Stimulated activated CD4-positive, alpha-beta T cell treated with anti-CD3 and anti-CD28 coated beads, Interleukin-1b, Interleukin-23, amount 100 ng/mL, for 48 hours (primary cell): ENCODE data around the gene LIMK2.

Source experiments
- DNase-seq: peaks from one replicate; pipeline ENCODE4 v3.0.0-alpha.2; 2020

The LIMK2 gene

DNA sequence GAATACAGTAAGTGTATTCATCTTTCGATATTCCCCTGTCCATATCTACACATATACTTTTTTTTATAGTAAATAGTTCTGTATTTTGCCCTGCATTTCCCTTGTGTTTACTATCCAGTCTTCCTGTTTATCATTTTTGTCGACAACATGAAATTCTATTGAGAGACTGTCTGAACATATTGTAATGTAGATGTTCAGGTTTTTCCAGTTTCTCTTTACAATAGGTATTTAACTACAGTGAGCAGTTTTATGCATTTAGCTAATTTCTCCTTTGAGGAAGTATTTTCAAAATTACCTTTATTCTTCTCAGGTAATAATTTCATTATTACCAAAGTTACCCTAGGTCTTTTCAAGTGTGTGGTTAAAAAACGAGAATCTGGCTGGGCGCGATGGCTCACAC is 63.5 kb downstream of the LIMK2 start:
- DNase-seq = no peak

DNA sequence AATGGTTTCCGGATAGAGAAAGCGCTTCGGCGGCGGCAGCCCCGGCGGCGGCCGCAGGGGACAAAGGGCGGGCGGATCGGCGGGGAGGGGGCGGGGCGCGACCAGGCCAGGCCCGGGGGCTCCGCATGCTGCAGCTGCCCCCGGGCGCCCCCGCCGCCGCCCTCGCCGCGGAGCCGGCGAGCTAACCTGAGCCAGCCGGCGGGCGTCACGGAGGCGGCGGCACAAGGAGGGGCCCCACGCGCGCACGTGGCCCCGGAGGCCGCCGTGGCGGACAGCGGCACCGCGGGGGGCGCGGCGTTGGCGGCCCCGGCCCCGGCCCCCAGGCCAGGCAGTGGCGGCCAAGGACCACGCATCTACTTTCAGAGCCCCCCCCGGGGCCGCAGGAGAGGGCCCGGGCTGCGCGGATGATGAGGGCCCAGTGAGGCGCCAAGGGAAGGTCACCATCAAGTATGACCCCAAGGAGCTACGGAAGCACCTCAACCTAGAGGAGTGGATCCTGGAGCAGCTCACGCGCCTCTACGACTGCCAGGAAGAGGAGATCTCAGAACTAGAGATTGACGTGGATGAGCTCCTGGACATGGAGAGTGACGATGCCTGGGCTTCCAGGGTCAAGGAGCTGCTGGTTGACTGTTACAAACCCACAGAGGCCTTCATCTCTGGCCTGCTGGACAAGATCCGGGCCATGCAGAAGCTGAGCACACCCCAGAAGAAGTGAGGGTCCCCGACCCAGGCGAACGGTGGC is 64.5 kb downstream of the LIMK2 start:
- DNase-seq = no peak

DNA sequence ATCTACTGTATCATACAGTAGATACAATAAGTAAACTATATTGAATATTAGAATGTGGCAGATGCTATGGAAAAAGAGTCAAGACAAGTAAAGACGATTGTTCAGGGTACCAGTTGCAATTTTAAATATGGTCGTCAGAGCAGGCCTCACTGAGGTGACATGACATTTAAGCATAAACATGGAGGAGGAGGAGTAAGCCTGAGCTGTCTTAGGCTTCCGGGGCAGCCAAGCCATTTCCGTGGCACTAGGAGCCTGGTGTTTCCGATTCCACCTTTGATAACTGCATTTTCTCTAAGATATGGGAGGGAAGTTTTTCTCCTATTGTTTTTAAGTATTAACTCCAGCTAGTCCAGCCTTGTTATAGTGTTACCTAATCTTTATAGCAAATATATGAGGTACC is 65.6 kb downstream of the LIMK2 start:
- DNase-seq = no peak

DNA sequence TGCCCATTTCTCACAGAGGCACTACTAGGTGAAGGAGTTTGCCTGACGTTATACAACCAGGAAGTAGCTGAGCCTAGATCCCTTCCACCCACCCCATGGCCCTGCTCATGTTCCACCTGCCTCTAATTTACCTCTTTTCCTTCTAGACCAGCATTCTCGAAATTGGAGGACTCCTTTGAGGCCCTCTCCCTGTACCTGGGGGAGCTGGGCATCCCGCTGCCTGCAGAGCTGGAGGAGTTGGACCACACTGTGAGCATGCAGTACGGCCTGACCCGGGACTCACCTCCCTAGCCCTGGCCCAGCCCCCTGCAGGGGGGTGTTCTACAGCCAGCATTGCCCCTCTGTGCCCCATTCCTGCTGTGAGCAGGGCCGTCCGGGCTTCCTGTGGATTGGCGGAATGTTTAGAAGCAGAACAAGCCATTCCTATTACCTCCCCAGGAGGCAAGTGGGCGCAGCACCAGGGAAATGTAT is 66.1 kb downstream of the LIMK2 start:
- DNase-seq = no peak

DNA sequence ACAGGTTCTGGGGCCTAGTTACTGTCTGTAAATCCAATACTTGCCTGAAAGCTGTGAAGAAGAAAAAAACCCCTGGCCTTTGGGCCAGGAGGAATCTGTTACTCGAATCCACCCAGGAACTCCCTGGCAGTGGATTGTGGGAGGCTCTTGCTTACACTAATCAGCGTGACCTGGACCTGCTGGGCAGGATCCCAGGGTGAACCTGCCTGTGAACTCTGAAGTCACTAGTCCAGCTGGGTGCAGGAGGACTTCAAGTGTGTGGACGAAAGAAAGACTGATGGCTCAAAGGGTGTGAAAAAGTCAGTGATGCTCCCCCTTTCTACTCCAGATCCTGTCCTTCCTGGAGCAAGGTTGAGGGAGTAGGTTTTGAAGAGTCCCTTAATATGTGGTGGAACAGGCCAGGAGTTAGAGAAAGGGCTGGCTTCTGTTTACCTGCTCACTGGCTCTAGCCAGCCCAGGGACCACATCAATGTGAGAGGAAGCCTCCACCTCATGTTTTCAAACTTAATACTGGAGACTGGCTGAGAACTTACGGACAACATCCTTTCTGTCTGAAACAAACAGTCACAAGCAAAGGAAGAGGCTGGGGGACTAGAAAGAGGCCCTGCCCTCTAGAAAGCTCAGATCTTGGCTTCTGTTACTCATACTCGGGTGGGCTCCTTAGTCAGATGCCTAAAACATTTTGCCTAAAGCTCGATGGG is 66.7 kb downstream of the LIMK2 start:
- no peak for DNase-seq

DNA sequence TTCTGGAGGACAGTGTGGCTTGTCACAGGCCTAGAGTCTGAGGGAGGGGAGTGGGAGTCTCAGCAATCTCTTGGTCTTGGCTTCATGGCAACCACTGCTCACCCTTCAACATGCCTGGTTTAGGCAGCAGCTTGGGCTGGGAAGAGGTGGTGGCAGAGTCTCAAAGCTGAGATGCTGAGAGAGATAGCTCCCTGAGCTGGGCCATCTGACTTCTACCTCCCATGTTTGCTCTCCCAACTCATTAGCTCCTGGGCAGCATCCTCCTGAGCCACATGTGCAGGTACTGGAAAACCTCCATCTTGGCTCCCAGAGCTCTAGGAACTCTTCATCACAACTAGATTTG is 67.2 kb downstream of the LIMK2 start:
- no peak for DNase-seq

DNA sequence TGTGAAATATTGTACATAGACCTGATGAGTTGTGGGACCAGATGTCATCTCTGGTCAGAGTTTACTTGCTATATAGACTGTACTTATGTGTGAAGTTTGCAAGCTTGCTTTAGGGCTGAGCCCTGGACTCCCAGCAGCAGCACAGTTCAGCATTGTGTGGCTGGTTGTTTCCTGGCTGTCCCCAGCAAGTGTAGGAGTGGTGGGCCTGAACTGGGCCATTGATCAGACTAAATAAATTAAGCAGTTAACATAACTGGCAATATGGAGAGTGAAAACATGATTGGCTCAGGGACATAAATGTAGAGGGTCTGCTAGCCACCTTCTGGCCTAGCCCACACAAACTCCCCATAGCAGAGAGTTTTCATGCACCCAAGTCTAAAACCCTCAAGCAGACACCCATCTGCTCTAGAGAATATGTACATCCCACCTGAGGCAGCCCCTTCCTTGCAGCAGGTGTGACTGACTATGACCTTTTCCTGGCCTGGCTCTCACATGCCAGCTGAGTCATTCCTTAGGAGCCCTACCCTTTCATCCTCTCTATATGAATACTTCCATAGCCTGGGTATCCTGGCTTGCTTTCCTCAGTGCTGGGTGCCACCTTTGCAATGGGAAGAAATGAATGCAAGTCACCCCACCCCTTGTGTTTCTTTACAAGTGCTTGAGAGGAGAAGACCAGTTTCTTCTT is 67.9 kb downstream of the LIMK2 start:
- DNase-seq = no peak

DNA sequence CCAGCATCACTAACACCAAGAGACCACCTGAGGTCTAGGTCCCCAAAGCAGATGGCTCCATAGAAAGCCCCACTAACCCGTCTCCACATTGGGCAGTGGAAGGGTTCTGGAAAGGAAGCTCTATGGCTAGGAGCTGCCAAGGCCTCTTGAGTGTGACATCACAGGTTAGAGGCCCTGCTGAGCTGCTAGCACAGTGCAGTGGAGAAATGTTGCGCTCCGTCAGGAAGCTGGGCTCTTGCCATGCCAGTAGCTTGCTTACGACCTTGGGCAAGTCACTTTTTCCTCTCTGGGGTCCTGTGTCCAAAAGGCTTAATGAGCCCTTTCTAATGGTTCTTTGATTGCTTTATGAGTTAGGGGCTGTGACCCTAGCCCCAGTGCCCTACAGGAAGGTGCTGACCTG is 69.6 kb downstream of the LIMK2 start:
- DNase-seq = no peak

DNA sequence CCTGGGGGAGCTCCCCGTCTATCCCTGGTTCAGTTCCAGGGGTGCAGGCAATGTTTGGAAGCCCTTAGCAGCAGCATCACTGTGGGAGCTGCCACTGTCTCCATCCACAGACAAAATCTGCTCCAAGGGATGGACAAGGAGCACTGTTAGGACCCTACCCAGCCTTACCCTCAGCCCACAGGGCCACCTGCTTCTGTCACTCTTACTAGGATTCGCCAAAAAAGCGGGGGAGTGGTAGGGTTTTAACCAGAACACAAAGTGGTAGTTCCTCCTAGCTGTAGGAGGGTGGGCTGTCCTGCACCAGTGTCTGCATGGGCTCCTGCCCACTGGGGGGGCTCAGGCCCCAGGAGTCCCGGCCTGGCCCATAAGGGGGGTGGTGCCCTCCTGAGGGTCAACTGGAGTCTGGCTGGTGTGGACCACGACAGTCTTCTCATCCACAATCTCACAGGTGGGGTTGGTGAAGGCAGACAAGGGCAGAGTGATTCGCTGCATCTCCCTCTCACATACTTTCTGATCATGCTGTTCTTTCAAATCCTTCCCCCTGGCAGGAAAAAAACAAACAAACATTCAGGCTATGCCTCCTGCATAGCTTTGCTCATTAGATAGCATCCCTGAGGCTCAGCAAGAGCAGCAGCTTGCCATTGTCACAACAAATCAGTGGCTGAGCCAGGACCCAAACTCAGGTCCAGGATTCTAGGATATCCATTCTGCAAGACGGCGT is 70.8 kb downstream of the LIMK2 start:
- no peak for DNase-seq

DNA sequence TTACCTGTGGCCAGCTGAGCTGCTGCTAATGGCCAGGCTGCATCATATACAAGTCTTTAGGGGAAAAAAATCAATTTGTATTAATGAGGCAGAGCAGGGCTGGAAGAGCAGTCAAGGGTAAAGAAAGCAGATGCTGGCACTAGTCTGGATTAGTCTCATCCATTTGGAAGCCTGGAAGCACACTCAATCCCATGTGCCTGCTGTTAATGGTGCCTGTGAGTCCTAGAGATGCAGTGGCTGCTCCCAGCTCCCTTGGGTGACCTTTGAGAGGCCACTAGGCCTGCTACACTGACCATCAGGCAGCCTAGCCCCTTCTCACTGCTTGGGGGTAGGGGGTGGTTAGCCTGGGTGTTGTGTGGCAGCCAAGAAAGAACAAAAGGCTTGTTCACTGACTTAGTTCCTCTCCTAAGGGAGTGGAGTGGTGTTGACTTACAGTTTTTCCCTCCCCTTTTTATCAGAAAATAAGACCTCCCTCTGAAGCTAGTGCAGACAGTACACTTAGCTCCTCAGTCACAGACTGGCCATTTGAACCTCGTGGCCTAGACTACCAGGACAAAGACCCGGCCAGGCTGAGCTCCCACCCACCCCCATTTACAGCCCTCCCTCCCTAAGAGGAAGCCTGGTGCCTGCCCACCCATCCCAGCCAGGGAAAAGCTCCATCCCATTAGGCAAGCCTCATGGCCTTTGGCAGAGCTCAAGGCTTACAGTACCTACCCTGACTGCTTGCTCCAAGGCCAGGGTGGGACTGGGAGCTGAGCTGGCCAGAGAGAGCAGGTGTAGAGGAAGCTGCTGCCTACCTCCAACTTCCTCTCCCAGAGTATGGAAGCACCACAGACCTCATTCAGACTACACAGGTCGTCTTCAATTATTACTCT is 72.4 kb downstream of the LIMK2 start:
- DNase-seq = no peak

DNA sequence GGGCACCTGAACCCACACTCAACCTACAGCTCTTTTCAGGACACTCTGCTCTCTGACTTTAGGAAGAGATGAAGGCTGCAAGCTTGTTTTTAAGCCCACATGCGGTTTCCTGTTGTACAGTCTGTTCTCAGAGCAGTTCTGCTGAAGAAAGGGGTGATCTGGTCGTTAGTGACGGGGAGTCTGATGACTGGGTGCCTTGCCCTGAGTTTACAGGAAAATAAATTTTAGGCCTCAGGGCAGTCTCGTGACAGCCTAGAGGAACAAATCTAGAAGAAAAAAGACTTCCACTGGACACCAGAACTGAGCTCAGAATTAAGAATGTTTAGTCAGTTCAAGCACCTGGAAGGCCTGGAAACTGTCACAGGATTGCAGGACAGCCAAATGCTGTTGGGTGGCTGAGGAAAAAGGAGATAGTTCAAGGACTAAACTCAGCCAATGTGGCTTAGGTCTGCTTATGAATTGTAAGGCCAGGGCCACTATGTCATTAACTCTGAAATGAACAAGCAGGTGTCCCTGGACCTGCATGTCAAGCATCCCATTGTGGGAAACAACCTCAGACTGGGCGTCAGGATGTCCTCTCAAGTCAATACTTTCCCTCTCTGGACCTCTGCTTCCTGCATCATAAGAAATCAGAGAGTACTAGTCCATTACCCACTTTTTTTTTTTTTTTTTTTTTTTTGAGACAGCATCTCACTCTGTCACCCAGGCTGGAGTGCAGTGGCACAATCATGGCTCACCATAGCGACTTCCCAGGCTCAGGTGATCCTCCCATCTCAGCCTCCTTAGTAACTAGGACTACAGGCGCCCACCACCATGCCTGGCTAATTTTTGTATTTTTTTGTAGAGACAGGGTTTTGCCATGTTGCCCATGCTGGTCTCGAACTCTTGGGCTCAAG is 74.5 kb downstream of the LIMK2 start:
- peak; percentile 65 for DNase-seq

DNA sequence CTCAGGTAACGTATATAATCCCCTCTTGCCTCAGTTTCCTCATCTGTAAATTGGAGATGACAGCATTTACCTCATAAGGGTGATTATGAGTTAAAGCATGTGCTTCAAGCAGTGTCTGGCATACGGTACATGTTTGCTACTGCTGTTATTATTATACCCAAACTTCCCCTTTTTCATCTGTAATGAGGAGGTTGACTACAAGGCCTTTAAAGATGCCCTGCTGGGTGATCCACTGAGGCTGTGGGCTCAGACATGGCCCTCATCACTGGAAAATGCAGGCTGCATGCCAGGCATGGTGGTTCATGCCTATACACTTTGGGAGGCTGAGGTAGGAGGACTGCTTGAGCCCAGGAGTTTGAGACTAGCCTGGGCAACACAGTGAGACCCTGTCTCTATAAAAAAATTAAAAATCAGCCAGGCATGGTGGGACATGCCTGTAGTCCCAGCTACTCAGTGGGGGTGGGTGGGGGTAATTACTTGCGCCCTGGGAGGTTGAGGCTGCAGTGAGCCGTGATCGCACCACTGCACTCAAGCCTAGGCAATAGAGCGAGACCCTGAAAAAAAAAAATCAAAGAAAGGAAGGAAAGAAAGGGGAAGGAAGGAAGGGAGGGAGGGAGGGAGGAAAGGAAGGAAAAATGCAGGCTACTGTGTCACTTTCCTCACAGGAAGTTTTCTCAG is 75.9 kb downstream of the LIMK2 start:
- no peak for DNase-seq

DNA sequence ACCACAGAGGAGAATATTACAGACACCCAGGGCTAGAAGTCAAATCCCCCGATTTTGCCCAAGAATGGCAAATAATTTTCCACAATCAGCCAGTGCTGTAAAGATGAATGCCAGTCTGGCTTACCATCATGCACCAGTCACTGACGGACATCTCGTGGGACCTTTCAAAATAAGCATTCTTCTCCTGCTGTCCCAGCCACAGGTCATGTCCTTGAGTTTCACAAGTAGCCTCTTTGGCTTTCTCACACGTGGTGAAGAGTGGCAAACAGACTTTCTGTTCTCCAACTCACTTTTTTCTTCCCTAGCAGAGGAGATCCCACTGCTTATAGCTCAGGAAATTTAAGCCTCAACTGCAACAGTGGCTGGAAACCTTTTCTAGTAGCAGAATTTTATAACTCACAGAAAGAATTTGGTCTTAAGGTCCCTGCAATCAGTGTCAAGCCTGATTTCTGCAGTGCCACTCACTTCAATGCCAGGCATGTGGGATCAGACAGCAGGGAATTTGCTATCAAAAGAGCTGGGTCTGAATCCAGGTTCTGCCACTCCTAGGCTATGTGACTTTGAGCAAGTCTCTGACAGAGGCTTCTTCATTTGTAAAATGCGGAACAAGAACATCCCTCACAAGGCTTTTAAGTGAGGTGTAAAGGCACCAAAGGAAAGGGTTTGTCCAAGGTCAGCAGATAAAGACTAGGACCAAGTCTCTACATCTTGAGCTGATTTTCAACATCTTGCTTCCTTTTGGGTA is 76.6 kb downstream of the LIMK2 start:
- no peak for DNase-seq

DNA sequence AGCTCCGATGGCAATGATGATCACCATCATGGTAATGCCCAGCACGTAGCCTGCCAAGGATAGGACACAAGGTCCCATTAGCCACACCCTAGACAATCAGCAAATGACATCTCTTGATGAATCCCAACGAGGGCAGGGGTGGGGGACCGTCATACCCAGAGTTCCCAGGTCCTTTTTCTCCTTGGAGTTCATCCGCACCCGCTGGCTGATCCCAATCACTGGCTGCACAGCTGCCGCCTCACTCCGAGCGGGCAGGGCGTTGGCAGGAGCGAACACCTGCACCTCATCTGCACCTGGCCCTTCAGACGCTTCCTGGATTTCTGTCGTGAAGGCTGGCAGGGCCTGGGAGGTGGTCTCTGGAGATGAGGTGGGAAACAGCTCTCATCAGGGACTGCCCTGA is 77.2 kb downstream of the LIMK2 start:
- DNase-seq = no peak

DNA sequence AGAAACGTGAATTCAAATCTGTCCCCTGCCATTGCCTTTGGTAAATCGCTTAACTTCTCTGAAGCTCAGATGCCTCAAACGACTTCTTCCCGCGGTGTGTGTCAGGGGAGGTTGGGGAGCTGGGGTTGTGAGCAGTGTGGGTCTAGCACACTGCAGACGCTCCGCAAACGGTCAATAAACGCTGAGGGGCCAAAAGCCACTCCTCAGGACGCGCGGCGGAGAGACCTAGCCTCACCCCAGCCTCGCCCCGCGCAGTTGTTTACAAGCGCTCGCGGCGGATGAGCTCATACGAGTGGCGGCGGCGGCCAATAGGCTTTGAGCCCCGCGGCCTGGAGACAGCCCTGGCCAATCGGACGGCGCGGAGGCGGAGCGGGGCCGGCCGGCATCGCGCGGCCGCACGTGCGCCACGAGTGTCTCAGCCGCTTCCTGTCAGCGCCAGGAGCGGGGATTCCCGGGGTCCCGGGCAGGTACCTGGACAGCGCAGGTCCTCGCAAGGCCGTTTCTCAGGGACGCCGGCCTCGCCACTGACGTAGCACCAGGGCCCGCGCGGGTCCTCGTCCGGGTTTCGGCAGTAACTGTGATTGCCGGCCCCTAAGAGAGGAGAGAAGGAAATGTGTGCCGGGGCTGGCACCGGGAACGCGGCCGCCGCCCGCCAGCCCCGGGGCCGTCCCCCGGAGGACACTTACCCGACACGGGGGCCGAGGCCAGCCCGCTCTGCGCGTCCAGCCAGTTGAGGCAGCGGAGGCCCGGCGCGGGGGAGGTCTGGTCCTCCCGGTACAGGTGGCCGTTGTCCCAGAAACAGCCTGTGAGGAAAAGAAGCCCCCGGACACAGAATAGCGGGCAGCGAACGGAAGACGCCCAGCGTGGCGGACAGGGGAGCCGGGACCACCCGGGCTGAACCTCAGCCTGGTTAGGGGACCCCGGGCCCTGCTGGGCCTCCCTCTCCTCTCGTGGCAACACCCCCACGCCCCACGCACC is 78.7 kb downstream of the LIMK2 start:
- peak; percentile 92 for DNase-seq

DNA sequence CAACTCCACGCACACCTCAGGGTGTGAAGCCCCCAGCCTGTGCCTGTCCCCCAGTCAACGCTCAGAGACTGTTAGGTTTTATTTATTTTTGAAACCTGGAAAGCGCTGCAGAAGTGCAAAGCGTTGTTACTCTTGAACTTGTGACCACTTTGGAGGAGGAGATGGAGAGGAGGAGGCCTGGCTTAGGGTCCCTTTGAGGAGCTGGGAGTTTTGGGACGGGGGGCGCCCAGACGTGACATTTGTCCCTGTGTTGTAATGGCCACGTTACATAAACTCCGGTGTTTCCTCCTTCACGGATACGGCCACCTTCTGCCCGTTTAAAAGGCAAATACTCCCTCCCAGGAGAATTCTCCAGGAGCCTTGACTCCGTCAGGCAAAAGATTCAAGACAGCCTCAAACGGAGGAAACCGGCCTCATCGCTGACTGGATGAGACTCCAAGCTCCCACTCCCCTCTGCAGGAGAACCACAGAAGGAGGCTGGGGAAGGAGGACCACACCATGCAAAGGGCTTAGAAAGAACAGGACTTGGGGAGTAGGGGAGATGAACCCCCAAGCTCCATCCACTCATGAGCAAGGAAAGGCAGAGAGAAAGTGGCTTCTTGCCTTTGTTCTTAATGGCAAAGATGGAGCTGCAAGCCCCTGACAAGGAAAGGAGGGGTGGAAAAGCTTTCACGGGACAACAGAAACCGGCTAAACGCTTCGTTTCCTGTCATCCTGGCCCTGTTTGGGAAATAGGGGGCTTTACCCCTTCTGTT is 79.6 kb downstream of the LIMK2 start:
- DNase-seq = no peak

DNA sequence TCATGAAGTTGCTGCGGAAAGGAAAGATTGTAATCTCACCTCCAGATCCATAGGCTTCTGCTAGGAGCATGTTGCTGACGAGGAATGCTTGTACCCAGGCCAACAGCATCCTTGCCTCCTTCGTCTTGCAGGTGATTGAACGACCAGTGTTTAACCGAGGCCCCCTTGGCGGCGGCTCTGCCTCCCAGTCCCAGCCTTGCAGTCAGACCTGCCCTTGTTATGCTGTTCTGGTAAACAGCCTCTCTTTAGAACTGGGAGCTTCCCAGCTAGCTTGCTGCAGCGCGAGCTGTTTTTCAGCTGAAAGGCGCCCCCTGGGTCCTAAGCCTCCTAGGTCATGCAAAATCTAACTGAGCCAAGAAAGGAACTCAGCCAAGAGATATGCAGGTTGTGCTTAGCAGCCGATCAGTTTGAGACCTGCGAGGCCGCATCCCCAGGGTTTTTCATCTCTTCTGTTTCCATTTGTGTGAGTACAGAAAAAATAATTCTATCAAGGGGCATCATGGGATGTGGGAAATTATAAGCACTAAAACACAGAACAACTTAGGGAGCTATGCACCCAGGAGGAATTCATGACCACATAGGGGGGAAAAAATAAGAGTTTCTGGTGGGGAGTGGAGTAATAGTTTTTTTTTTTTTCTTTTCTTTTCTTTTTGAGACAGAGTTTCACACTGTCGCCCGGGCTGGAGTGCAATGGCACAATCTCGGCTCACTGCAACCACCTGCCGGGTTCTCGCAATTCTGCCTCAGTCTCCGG is 80.3 kb downstream of the LIMK2 start, which contains the start of gene PIK3IP1:
Gene PIK3IP1 (minus strand): TSS at position 253 of the 754 bp plus-strand sequence. CDS start 144 bp downstream, at position 109.
- peak; percentile 81 for DNase-seq
